NCI-H1105 treated with DMSO at 0.1 percent for 48 hours (cell line): ENCODE results near the gene TTC21A.

Experiments
- DNase-seq: peaks from one replicate; lab custom pipeline; 2025; lab: John Stamatoyannopoulos, UW

Gene TTC21A

GRCh38 chr3:39115870-39116269, 8.4 kb downstream of the TTC21A start:
- no peak for DNase-seq

GRCh38 chr3:39118079-39118478, 10.6 kb downstream of the TTC21A start:
- DNase-seq: no peak

GRCh38 chr3:39118931-39119660, 11.6 kb downstream of the TTC21A start:
- DNase-seq: no peak

GRCh38 chr3:39121621-39122020, 14.1 kb downstream of the TTC21A start:
- DNase-seq: no peak

GRCh38 chr3:39122813-39123212, 15.3 kb downstream of the TTC21A start:
- DNase-seq: no peak

- DNase-seq: no peak
These were observed 17.7 kb downstream of the TTC21A start for GRCh38 chr3:39124876-39125840.

- DNase-seq: no peak
These were observed 18.5 kb downstream of the TTC21A start for GRCh38 chr3:39125841-39126500.

- peak; percentile 14 for DNase-seq
These were observed 19.1 kb downstream of the TTC21A start for GRCh38 chr3:39126532-39127071.

- no peak for DNase-seq
These were observed 19.9 kb downstream of the TTC21A start for GRCh38 chr3:39127269-39127907.

- no peak for DNase-seq
These were observed 20.4 kb downstream of the TTC21A start for GRCh38 chr3:39127908-39128304.

GRCh38 chr3:39128951-39129350, 21.5 kb downstream of the TTC21A start:
- no peak for DNase-seq

- no peak for DNase-seq
These were observed 22.5 kb downstream of the TTC21A start for GRCh38 chr3:39130026-39130425.

GRCh38 chr3:39130693-39131265, 23.3 kb downstream of the TTC21A start:
- no peak for DNase-seq

GRCh38 chr3:39132096-39133092, 24.9 kb downstream of the TTC21A start:
- DNase-seq: no peak

- no peak for DNase-seq
These were observed 25.6 kb downstream of the TTC21A start for GRCh38 chr3:39133093-39133490.

- no peak for DNase-seq
These were observed 26.3 kb downstream of the TTC21A start for GRCh38 chr3:39133822-39134221.

GRCh38 chr3:39134305-39134704, 26.8 kb downstream of the TTC21A start:
- no peak for DNase-seq

GRCh38 chr3:39135170-39135805, 27.8 kb downstream of the TTC21A start:
- DNase-seq: no peak
